ENCODE results near the gene SLC25A18. TPM values are rescaled to one million over a fixed set of nuclear protein-coding genes. Genes with fewer than 3 reads are reported as not detected.
"Not testable (repeated sequence)": the region's sequence is repeated elsewhere in the genome, so short reads cannot be mapped to it uniquely, and the experiment has no call there.

The SLC25A18 gene
- polyA plus RNA-seq, 3 donors: 0.10 to 0.11 TPM; not detected in 1

GRCh38 chr22:17514084-17514483 is 49.2 kb upstream of the SLC25A18 start:
- Histone ChIP-seq H3K4me1 (ENCODE audit: control insufficient read depth in 1 of 2, insufficient read depth in 2 of 2, low read length in 2 of 2) (no peaks in the 10 kb centered on the region), H3K9ac (ENCODE audit: insufficient read depth, low read length, poor library complexity, severe bottlenecking) (no peak overlapping the region), H3K79me2 (ENCODE audit: insufficient read depth, low read length) (no peaks in the 10 kb centered on the region), H3K27me3 (ENCODE audit: control insufficient read depth in 2 of 2, insufficient read depth in 2 of 2, low read length in 2 of 2) (no peaks in the 10 kb centered on the region), H4K20me1 (ENCODE audit: insufficient read depth, low read length) (no peaks in the 10 kb centered on the region), H3K9me3 (replicated peaks in 1 of 2; ENCODE audit: control insufficient read depth in 1 of 2, insufficient read depth in 1 of 2, low read length in 2 of 2) (no peaks in the 10 kb centered on the region), H2AFZ (ENCODE audit: insufficient read depth, low read depth, low read length, poor library complexity, severe bottlenecking) (no peak overlapping the region), H3K36me3 (replicated peaks in 1 of 2; ENCODE audit: control insufficient read depth in 1 of 2, insufficient read depth in 2 of 2, low read length in 2 of 2) (no peaks in the 10 kb centered on the region), H3K4me2 (replicated peaks; ENCODE audit: extremely low read depth, low read length, poor library complexity, severe bottlenecking) (no peak overlapping the region), H3K27ac (ENCODE audit: low read depth in 1 of 2, low read length in 2 of 2) (no peak overlapping the region), H3K4me3 (replicated peaks in 1 of 3; ENCODE audit: low read depth in 2 of 3, low read length in 3 of 3) (no peak overlapping the region)
- H3K9me3 Mint-ChIP-seq: no peaks in the 10 kb centered on the region
- no peak overlapping the region for H3K27ac Mint-ChIP-seq
- DNase-seq: no peak
- peaks cover 0 to 5% of the 10 kb centered on the region in 2 donors for H3K36me3 Mint-ChIP-seq
- H3K27me3 Mint-ChIP-seq (ENCODE audit: low read depth in 3 of 3): peaks cover 9 to 16% (median 12%) of the 10 kb centered on the region in 3 donors
- TF ChIP-seq CTCF (IDR thresholded peaks at IDR 0.05): no peak
- H3K4me3 Mint-ChIP-seq: no peak overlapping the region
- intact Hi-C loops (cut with micrococcal nuclease): loop anchor here in 1 of 2 donors (5.0 kb wide), 1 partner anchor 563 kb away; the partner anchor contains the start of gene PEX26
- 100% methylated on average over 5 of the region's 7 CpGs for WGBS (ENCODE audit: insufficient coverage)
- H3K4me1 Mint-ChIP-seq: no peaks in the 10 kb centered on the region

- Histone ChIP-seq H4K20me1 (ENCODE audit: insufficient read depth, low read length) (no peaks in the 10 kb centered on the region), H3K4me1 (ENCODE audit: control insufficient read depth in 1 of 2, insufficient read depth in 2 of 2, low read length in 2 of 2) (no peaks in the 10 kb centered on the region), H3K36me3 (replicated peaks in 1 of 2; ENCODE audit: control insufficient read depth in 1 of 2, insufficient read depth in 2 of 2, low read length in 2 of 2) (no peaks in the 10 kb centered on the region), H2AFZ (ENCODE audit: insufficient read depth, low read depth, low read length, poor library complexity, severe bottlenecking) (no peak overlapping the region), H3K27me3 (ENCODE audit: control insufficient read depth in 2 of 2, insufficient read depth in 2 of 2, low read length in 2 of 2) (no peaks in the 10 kb centered on the region), H3K9ac (ENCODE audit: insufficient read depth, low read length, poor library complexity, severe bottlenecking) (no peak overlapping the region), H3K79me2 (ENCODE audit: insufficient read depth, low read length) (no peaks in the 10 kb centered on the region), H3K4me2 (replicated peaks; ENCODE audit: extremely low read depth, low read length, poor library complexity, severe bottlenecking) (no peak overlapping the region), H3K9me3 (replicated peaks in 1 of 2; ENCODE audit: control insufficient read depth in 1 of 2, insufficient read depth in 1 of 2, low read length in 2 of 2) (no peaks in the 10 kb centered on the region), H3K27ac (ENCODE audit: low read depth in 1 of 2, low read length in 2 of 2) (no peak overlapping the region), H3K4me3 (replicated peaks in 1 of 3; ENCODE audit: low read depth in 2 of 3, low read length in 3 of 3) (no peak overlapping the region)
- Mint-ChIP-seq H3K4me3 (no peak overlapping the region), H3K4me1 (no peaks in the 10 kb centered on the region), H3K36me3 (no peaks in the 10 kb centered on the region), H3K27ac (no peak overlapping the region), H3K9me3 (peaks cover 0 to 4% (median 0%) of the 10 kb centered on the region in 7 donors), H3K27me3 (ENCODE audit: low read depth in 3 of 3) (peaks cover 5 to 10% (median 8%) of the 10 kb centered on the region in 3 donors)
- WGBS (ENCODE audit: insufficient coverage): 79% methylated on average over 3 of the region's 3 CpGs
- no peak for TF ChIP-seq CTCF (IDR thresholded peaks at IDR 0.05)
- intact Hi-C loops (cut with micrococcal nuclease): no loop called here
- DNase-seq: no peak
These were observed 44.9 kb upstream of the SLC25A18 start for GRCh38 chr22:17518406-17518805.

- H3K9me3 ChIP-seq (replicated peaks in 1 of 2; ENCODE audit: control insufficient read depth in 1 of 2, insufficient read depth in 1 of 2, low read length in 2 of 2); H3K9me3 Mint-ChIP-seq; H2AFZ ChIP-seq (ENCODE audit: insufficient read depth, low read depth, low read length, poor library complexity, severe bottlenecking); DNase-seq; H3K36me3 ChIP-seq (replicated peaks in 1 of 2; ENCODE audit: control insufficient read depth in 1 of 2, insufficient read depth in 2 of 2, low read length in 2 of 2); H3K4me3 Mint-ChIP-seq; intact Hi-C loops (cut with micrococcal nuclease); H3K4me1 Mint-ChIP-seq; H3K27me3 ChIP-seq (ENCODE audit: control insufficient read depth in 2 of 2, insufficient read depth in 2 of 2, low read length in 2 of 2); H3K9ac ChIP-seq (ENCODE audit: insufficient read depth, low read length, poor library complexity, severe bottlenecking); H3K27ac ChIP-seq (ENCODE audit: low read depth in 1 of 2, low read length in 2 of 2); H3K4me3 ChIP-seq (replicated peaks in 1 of 3; ENCODE audit: low read depth in 2 of 3, low read length in 3 of 3); H3K79me2 ChIP-seq (ENCODE audit: insufficient read depth, low read length); H3K36me3 Mint-ChIP-seq; H3K27me3 Mint-ChIP-seq (ENCODE audit: low read depth in 3 of 3); H3K4me1 ChIP-seq (ENCODE audit: control insufficient read depth in 1 of 2, insufficient read depth in 2 of 2, low read length in 2 of 2); H3K27ac Mint-ChIP-seq; H4K20me1 ChIP-seq (ENCODE audit: insufficient read depth, low read length); H3K4me2 ChIP-seq (replicated peaks; ENCODE audit: extremely low read depth, low read length, poor library complexity, severe bottlenecking): not testable (repeated sequence)
- WGBS (ENCODE audit: insufficient coverage): no CpG with 5 or more reads among the region's 1 CpG
These were observed 41.3 kb upstream of the SLC25A18 start for GRCh38 chr22:17521971-17522370.
